ENCODE data around the gene OAS1. TPM values are rescaled to one million over a fixed set of nuclear protein-coding genes. Genes with fewer than 3 reads are reported as not detected.
A peak's percentile ranks its signal among the peaks of the same experiment; 100 is the strongest.

Gene OAS1
- total RNA-seq, 1 donor from 2014 or later, result 4.0 TPM

GRCh38 chr12:112961074-112961473 is 54.3 kb downstream of the OAS1 start:
- intact Hi-C loops (cut with DNase I), result no loop called here
- DNase-seq (ENCODE audit: low spot score), result peak; percentile 20

- intact Hi-C loops (cut with DNase I), result no loop called here
- no peak for DNase-seq (ENCODE audit: low spot score)
Measured at GRCh38 chr12:112961536-112961935, 54.8 kb downstream of the OAS1 start.

GRCh38 chr12:112962561-112962960 is 55.8 kb downstream of the OAS1 start:
- intact Hi-C loops (cut with DNase I), result no loop called here
- DNase-seq (ENCODE audit: low spot score), result peak; percentile 35

- DNase-seq (ENCODE audit: low spot score), result peak; percentile 33
- intact Hi-C loops (cut with DNase I), result no loop called here
Measured at GRCh38 chr12:112963227-112963861, 56.6 kb downstream of the OAS1 start.

GRCh38 chr12:112964067-112964670 is 57.4 kb downstream of the OAS1 start:
- peak; percentile 33 for DNase-seq (ENCODE audit: low spot score)
- intact Hi-C loops (cut with DNase I), result no loop called here

GRCh38 chr12:112964915-112965314 is 58.2 kb downstream of the OAS1 start:
- DNase-seq (ENCODE audit: low spot score), result peak; percentile 68
- intact Hi-C loops (cut with DNase I), result no loop called here

- intact Hi-C loops (cut with DNase I), result no loop called here
- DNase-seq (ENCODE audit: low spot score), result peak; percentile 58
Measured at GRCh38 chr12:112965643-112966042, 58.9 kb downstream of the OAS1 start.

- peak; percentile 22 for DNase-seq (ENCODE audit: low spot score)
Measured at GRCh38 chr12:112967306-112967705, 60.5 kb downstream of the OAS1 start.

GRCh38 chr12:112967858-112968257 is 61.1 kb downstream of the OAS1 start:
- intact Hi-C loops (cut with DNase I), result no loop called here
- DNase-seq (ENCODE audit: low spot score), result peak; percentile 63

More at GRCh38 chr12:112967306-112967705, 60.5 kb downstream of the OAS1 start:
- intact Hi-C loops (cut with DNase I), result no loop called here

Other genes starting within 250 kb of the OAS1 start
- gene RPH3A, start 115.2 kb upstream of the OAS1 start, total RNA-seq, result 0.38 TPM
- gene OAS3, start 31.5 kb downstream of the OAS1 start, total RNA-seq, result 6.4 TPM
- gene OAS2, start 71.6 kb downstream of the OAS1 start, total RNA-seq, result 6.4 TPM
- 2.6 TPM for gene DTX1, start 149.8 kb downstream of the OAS1 start, total RNA-seq
- gene RASAL1, start 228.8 kb downstream of the OAS1 start, total RNA-seq, result not detected
- not detected for gene CFAP73, start 242.8 kb downstream of the OAS1 start, total RNA-seq

All from cardiac septum (tissue), 1 donor.